Neural cell (in vitro differentiated cells): ENCODE measurements around the gene FOXN1. TPM values are rescaled to one million over a fixed set of nuclear protein-coding genes. Genes with fewer than 3 reads are reported as not detected.

Experiments used
- H2AFZ ChIP-seq: fragments of 200-600, 300-800 bp; sonication (generic), shearing (Covaris generic); 2 replicates; pipeline ENCODE4 v1.6.0; 2014; ENCODE audit warnings: low read depth, mild to moderate bottlenecking, antibody characterized with exemption, low read length, moderate library complexity
- H3F3A ChIP-seq: fragments of 200-600 bp; shearing (Covaris generic); 2 replicates; pipeline ENCODE4 v1.6.1; 2016; ENCODE audit warnings: mild to moderate bottlenecking, moderate library complexity, mixed read lengths, antibody characterized with exemption, low read length; ENCODE audit not compliant: insufficient read depth, poor library complexity, severe bottlenecking
- H3K27ac ChIP-seq: fragments of 200-600, 300-800 bp; sonication (generic), shearing (Covaris generic); 2 replicates; pipeline ENCODE4 v1.5.1; 2014; ENCODE audit warnings: mild to moderate bottlenecking, low read length, moderate library complexity
- H3K27me3 ChIP-seq: fragments of 300-800, 200-600 bp; sonication (generic), shearing (Covaris generic); 2 replicates; pipeline ENCODE4 v1.6.0; 2014; ENCODE audit warnings: mild to moderate bottlenecking, low read depth, low read length, moderate library complexity; ENCODE audit not compliant: insufficient read depth
- H3K36me3 ChIP-seq: fragments of 300-800, 200-600 bp; sonication (generic), shearing (Covaris generic); 2 replicates; pipeline ENCODE4 v1.5.1; 2014; ENCODE audit warnings: mild to moderate bottlenecking, antibody characterized with exemption, low read length, moderate library complexity; ENCODE audit not compliant: insufficient read depth
- H3K4me2 ChIP-seq: fragments of 300-800, 200-600 bp; sonication (generic), shearing (Covaris generic); 2 replicates; pipeline ENCODE4 v1.6.0; 2014; ENCODE audit warnings: mild to moderate bottlenecking, low read length
- H3K4me3 ChIP-seq: fragments of 300-800, 200-600 bp; sonication (generic), shearing (Covaris generic); 2 replicates; pipeline ENCODE4 v1.5.1; 2014; ENCODE audit warnings: mild to moderate bottlenecking, low read length, moderate library complexity
- H3K79me2 ChIP-seq: fragments of 200-600 bp; shearing (Covaris generic); replicated peaks from 2 replicates; pipeline ENCODE4 v1.6.0; 2014; ENCODE audit warnings: mild to moderate bottlenecking, low read length, moderate library complexity; ENCODE audit not compliant: insufficient read depth
- H3K9ac ChIP-seq: fragments of 300-800, 200-600 bp; sonication (generic), shearing (Covaris generic); 2 replicates; pipeline ENCODE4 v1.6.1; 2016; ENCODE audit warnings: mild to moderate bottlenecking, low read length, mixed read lengths
- H3K9me2 ChIP-seq: fragments of 200-600 bp; shearing (Covaris generic); 2 replicates; pipeline ENCODE4 v1.6.1; 2016; ENCODE audit warnings: mild to moderate bottlenecking, low read length, mixed read lengths; ENCODE audit not compliant: insufficient read depth
- H3K9me3 ChIP-seq: fragments of 200-600, 300-800 bp; sonication (generic), shearing (Covaris generic); 2 replicates; pipeline ENCODE4 v1.6.1; 2016; ENCODE audit warnings: mild to moderate bottlenecking, mixed run types, low read length, moderate library complexity, mixed read lengths
- H4K20me1 ChIP-seq: fragments of 200-600 bp; shearing (Covaris generic); 2 replicates; pipeline ENCODE4 v1.6.1; 2016; ENCODE audit warnings: mild to moderate bottlenecking, mixed run types; ENCODE audit not compliant: insufficient read depth
- CTCF ChIP-seq: fragments of 450-650 bp; IDR thresholded peaks from 2 replicates; pipeline ENCODE4 v1.5.1; 2014; ENCODE audit warnings: antibody characterized with exemption, mild to moderate bottlenecking, moderate library complexity; ENCODE audit not compliant: poor library complexity, severe bottlenecking
- EP300 ChIP-seq: fragments of 450-650 bp; conservative IDR thresholded peaks from 2 replicates; pipeline ENCODE4 v1.6.1; 2014; ENCODE audit warnings: antibody characterized with exemption, mild to moderate bottlenecking, moderate library complexity; ENCODE audit not compliant: poor library complexity, severe bottlenecking
- EZH2 ChIP-seq: fragments of 200-600, 300-800 bp; shearing (Covaris generic), sonication (generic); IDR thresholded peaks from 2 replicates; pipeline ENCODE4 v1.6.1; 2014; ENCODE audit warnings: antibody characterized with exemption, low read length, borderline replicate concordance, mild to moderate bottlenecking; ENCODE audit not compliant: insufficient read depth, poor library complexity, severe bottlenecking
- MXI1 ChIP-seq: fragments of 450-650 bp; conservative IDR thresholded peaks from 2 replicates; pipeline ENCODE4 v1.6.1; 2014; ENCODE audit warnings: antibody characterized with exemption, mild to moderate bottlenecking; ENCODE audit not compliant: poor library complexity, severe bottlenecking
- POLR2AphosphoS5 ChIP-seq: IDR thresholded peaks from 2 replicates; pipeline ENCODE4 v1.6.1; 2012
- RAD21 ChIP-seq: fragments of 450-650 bp; conservative IDR thresholded peaks from 2 replicates; pipeline ENCODE4 v1.6.1; 2014; ENCODE audit warnings: antibody characterized with exemption, mild to moderate bottlenecking, moderate library complexity
- SMC3 ChIP-seq: fragments of 450-650 bp; conservative IDR thresholded peaks from 2 replicates; pipeline ENCODE4 v1.6.1; 2014; ENCODE audit warnings: antibody characterized with exemption, mild to moderate bottlenecking, moderate library complexity; ENCODE audit not compliant: poor library complexity
- TAF1 ChIP-seq: IDR thresholded peaks from 2 replicates; pipeline ENCODE4 v1.6.1; 2012; ENCODE audit warnings: low read depth
- polyA plus RNA-seq: library from polyadenylated mRNA; depleted of rRNA; stranded (reverse); fragments of >200 nt; gene quantifications from 2 replicates; pipeline ENCODE4 v1.2.3, GENCODE V29; 2014
- TF ChIP-seq, protein P1 (sequence below): IDR thresholded peaks from 2 replicates; pipeline ENCODE4 v1.6.1; 2012; ENCODE audit warnings: borderline replicate concordance

FOXN1 gene
- polyA plus RNA-seq, 1 donor from 2014 or later = not detected

GRCh38 chr17:28584434-28584833, 78.3 kb downstream of the FOXN1 start:
- no peaks in the 10 kb centered on the region for H4K20me1 ChIP-seq
- H2AFZ ChIP-seq = no peak overlapping the region
- H3K9me3 ChIP-seq = no peaks in the 10 kb centered on the region
- no peak overlapping the region for H3K4me2 ChIP-seq
- no peak for TF ChIP-seq MXI1
- no peak for TF ChIP-seq SMC3
- TF ChIP-seq TAF1 = no peak
- TF ChIP-seq RAD21 = no peak
- TF ChIP-seq CTCF = no peak
- no peak overlapping the region for H3K9ac ChIP-seq
- H3K4me3 ChIP-seq = no peak overlapping the region
- H3K36me3 ChIP-seq = no peaks in the 10 kb centered on the region
- no peak overlapping the region for H3K27ac ChIP-seq
- H3K27me3 ChIP-seq = no peaks in the 10 kb centered on the region
- H3F3A ChIP-seq = no peaks in the 10 kb centered on the region
- H3K79me2 ChIP-seq = no peaks in the 10 kb centered on the region
- no peaks in the 10 kb centered on the region for H3K9me2 ChIP-seq

GRCh38 chr17:28585851-28586250, 79.7 kb downstream of the FOXN1 start:
- Histone ChIP-seq H4K20me1 (no peaks in the 10 kb centered on the region), H3K79me2 (no peaks in the 10 kb centered on the region), H3K9me3 (no peaks in the 10 kb centered on the region), H2AFZ (no peak overlapping the region), H3K27ac (no peak overlapping the region), H3K36me3 (no peaks in the 10 kb centered on the region), H3K9ac (no peak overlapping the region), H3K9me2 (no peaks in the 10 kb centered on the region), H3F3A (no peaks in the 10 kb centered on the region), H3K4me2 (no peak overlapping the region), H3K27me3 (no peaks in the 10 kb centered on the region), H3K4me3 (no peak overlapping the region)
- TF ChIP-seq MXI1 (no peak), EZH2 (no peak), EP300 (no peak), RAD21 (no peak), POLR2AphosphoS5 (no peak), TAF1 (no peak), CTCF (no peak)
- TF ChIP-seq, protein P1, sequence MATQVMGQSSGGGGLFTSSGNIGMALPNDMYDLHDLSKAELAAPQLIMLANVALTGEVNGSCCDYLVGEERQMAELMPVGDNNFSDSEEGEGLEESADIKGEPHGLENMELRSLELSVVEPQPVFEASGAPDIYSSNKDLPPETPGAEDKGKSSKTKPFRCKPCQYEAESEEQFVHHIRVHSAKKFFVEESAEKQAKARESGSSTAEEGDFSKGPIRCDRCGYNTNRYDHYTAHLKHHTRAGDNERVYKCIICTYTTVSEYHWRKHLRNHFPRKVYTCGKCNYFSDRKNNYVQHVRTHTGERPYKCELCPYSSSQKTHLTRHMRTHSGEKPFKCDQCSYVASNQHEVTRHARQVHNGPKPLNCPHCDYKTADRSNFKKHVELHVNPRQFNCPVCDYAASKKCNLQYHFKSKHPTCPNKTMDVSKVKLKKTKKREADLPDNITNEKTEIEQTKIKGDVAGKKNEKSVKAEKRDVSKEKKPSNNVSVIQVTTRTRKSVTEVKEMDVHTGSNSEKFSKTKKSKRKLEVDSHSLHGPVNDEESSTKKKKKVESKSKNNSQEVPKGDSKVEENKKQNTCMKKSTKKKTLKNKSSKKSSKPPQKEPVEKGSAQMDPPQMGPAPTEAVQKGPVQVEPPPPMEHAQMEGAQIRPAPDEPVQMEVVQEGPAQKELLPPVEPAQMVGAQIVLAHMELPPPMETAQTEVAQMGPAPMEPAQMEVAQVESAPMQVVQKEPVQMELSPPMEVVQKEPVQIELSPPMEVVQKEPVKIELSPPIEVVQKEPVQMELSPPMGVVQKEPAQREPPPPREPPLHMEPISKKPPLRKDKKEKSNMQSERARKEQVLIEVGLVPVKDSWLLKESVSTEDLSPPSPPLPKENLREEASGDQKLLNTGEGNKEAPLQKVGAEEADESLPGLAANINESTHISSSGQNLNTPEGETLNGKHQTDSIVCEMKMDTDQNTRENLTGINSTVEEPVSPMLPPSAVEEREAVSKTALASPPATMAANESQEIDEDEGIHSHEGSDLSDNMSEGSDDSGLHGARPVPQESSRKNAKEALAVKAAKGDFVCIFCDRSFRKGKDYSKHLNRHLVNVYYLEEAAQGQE = no peak

Other genes with a start within 250 kb of the FOXN1 start
- 16.9 and 19.0 TPM in 2 replicates for gene TMEM97, start 187.1 kb upstream of the FOXN1 start, polyA plus RNA-seq
- 194 and 213 TPM in 2 replicates for gene IFT20, start 170.9 kb upstream of the FOXN1 start, polyA plus RNA-seq
- 40.4 and 40.8 TPM in 2 replicates for gene TNFAIP1, start 170.6 kb upstream of the FOXN1 start, polyA plus RNA-seq
- 75.4 and 84.0 TPM in 2 replicates for gene POLDIP2, start 148.8 kb upstream of the FOXN1 start, polyA plus RNA-seq
- gene SEBOX, start 141.1 kb upstream of the FOXN1 start, polyA plus RNA-seq = not detected in 2 replicates
- 1.2 and 1.5 TPM in 2 replicates for gene VTN, start 136.0 kb upstream of the FOXN1 start, polyA plus RNA-seq
- gene SARM1, start 134.7 kb upstream of the FOXN1 start, polyA plus RNA-seq = 21.6 and 23.9 TPM in 2 replicates
- 12.3 and 15.3 TPM in 2 replicates for gene SLC46A1, start 100.1 kb upstream of the FOXN1 start, polyA plus RNA-seq
- not detected in 2 replicates for gene SLC13A2, start 32.7 kb upstream of the FOXN1 start, polyA plus RNA-seq
- 218 and 231 TPM in 2 replicates for gene UNC119, start 46.3 kb downstream of the FOXN1 start, polyA plus RNA-seq
- gene PIGS, start 65.2 kb downstream of the FOXN1 start, polyA plus RNA-seq = 37.6 and 58.5 TPM in 2 replicates
- gene ALDOC, start 70.5 kb downstream of the FOXN1 start, polyA plus RNA-seq = 3.6 and 4.0 TPM in 2 replicates
- gene SPAG5, start 92.7 kb downstream of the FOXN1 start, polyA plus RNA-seq = 19.9 and 21.2 TPM in 2 replicates
- gene RSKR, start 107.8 kb downstream of the FOXN1 start, polyA plus RNA-seq = 45.7 and 47.5 TPM in 2 replicates
- gene BLTP2, start 138.8 kb downstream of the FOXN1 start, polyA plus RNA-seq = 52.1 and 54.4 TPM in 2 replicates
- gene SDF2, start 155.6 kb downstream of the FOXN1 start, polyA plus RNA-seq = 113 and 129 TPM in 2 replicates
- 19.0 and 20.4 TPM in 2 replicates for gene SUPT6H, start 155.9 kb downstream of the FOXN1 start, polyA plus RNA-seq
- 18.8 and 20.7 TPM in 2 replicates for gene PROCA1, start 205.5 kb downstream of the FOXN1 start, polyA plus RNA-seq
- gene RAB34, start 211.5 kb downstream of the FOXN1 start, polyA plus RNA-seq = 3.4 and 9.3 TPM in 2 replicates
- 292 and 297 TPM in 2 replicates for gene RPL23A, start 213.6 kb downstream of the FOXN1 start, polyA plus RNA-seq
- not detected in 2 replicates for gene TLCD1, start 219.9 kb downstream of the FOXN1 start, polyA plus RNA-seq
- 1.5 and 2.0 TPM in 2 replicates for gene NEK8, start 222.4 kb downstream of the FOXN1 start, polyA plus RNA-seq
- gene TRAF4, start 237.7 kb downstream of the FOXN1 start, polyA plus RNA-seq = 139 and 146 TPM in 2 replicates